ENCODE data around the gene EPHA4. TPM values are rescaled to one million over a fixed set of nuclear protein-coding genes. Genes with fewer than 3 reads are reported as not detected.

The EPHA4 gene
- total RNA-seq, 1 experiment from 2014 or later, result 3.4 TPM

DNA sequence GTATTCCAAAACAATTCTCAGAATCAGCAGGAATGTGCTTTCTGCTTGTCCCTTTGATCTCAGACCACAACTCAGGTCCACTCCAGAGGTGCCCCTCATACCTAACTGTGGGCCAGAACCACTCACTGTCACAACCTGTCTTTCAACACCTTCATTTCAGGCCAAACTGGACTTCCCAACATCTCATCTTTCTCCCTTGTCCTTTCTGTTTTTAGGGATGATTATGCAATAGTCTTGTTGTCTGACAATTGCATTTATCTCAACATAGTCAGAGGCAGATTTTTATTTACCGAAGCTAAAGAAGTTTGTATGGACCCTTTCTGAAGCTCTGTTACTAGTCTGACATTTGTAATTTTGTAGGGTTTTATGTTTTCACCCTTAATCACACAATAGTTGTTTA is 95.9 kb downstream of the EPHA4 start:
- POLR2A ChIA-PET, result no interaction called here
- CTCF ChIA-PET, result no interaction called here
- no peak for DNase-seq (ENCODE audit: low read depth, low spot score)

DNA sequence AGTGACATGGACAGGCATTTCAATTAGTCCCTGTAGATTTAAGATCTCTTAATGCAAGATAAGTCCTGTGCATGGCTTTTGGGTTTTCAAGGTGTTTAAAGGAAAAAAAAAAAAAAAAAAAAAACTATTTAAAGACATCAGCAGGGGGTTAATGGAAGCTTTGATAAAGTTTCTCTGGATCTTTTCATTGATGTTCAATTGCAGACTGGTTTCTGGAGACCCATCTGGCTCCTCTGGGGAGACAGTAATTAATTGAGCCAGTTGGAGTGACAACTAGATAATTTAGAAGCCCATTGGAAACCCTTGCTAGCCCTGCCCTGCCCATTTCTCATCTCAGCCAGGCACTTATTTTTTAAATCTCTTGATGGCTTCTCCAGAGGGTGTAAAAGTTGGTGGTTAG is 98.7 kb downstream of the EPHA4 start:
- Histone ChIP-seq H3K9me3 (ENCODE audit: control insufficient read depth, insufficient read depth, low read depth, low read length) (no peaks in the 10 kb centered on the region), H3K4me3 (ENCODE audit: low read depth in 2 of 2, low read length in 2 of 2) (no peak overlapping the region), H3K4me1 (ENCODE audit: control insufficient read depth, insufficient read depth, low read length) (no peaks in the 10 kb centered on the region), H3K27me3 (ENCODE audit: control insufficient read depth, insufficient read depth, low read length) (no peaks in the 10 kb centered on the region), H3K27ac (ENCODE audit: low read length) (no peak overlapping the region), H3K36me3 (ENCODE audit: control insufficient read depth, insufficient read depth, low read length) (no peaks in the 10 kb centered on the region)
- ChIA-PET POLR2A (no interaction called here), CTCF (no interaction called here)
- intact Hi-C loops (cut with micrococcal nuclease; ENCODE audit: unreplicated experiment) (no loop called here), in situ Hi-C loops (cut with HindIII; ENCODE audit: low pct_unique_long_range_greater_than_20kb, low sequenced_read_pairs) (no loop called here)
- ATAC-seq (no peak), DNase-seq (ENCODE audit: low read depth, low spot score) (no peak)
- no TSS peak for BruUV-seq (replicated peaks)
- TF ChIP-seq POLR2AphosphoS5 (IDR thresholded peaks at IDR 0.05; ENCODE audit: low read depth, low read length) (no peak), SIN3A (IDR thresholded peaks at IDR 0.05; ENCODE audit: borderline replicate concordance, insufficient read depth, low read depth, low read length) (no peak), TCF7L2 (IDR thresholded peaks at IDR 0.05; ENCODE audit: low read depth, low read length) (no peak)
- TF ChIP-seq, protein P1, sequence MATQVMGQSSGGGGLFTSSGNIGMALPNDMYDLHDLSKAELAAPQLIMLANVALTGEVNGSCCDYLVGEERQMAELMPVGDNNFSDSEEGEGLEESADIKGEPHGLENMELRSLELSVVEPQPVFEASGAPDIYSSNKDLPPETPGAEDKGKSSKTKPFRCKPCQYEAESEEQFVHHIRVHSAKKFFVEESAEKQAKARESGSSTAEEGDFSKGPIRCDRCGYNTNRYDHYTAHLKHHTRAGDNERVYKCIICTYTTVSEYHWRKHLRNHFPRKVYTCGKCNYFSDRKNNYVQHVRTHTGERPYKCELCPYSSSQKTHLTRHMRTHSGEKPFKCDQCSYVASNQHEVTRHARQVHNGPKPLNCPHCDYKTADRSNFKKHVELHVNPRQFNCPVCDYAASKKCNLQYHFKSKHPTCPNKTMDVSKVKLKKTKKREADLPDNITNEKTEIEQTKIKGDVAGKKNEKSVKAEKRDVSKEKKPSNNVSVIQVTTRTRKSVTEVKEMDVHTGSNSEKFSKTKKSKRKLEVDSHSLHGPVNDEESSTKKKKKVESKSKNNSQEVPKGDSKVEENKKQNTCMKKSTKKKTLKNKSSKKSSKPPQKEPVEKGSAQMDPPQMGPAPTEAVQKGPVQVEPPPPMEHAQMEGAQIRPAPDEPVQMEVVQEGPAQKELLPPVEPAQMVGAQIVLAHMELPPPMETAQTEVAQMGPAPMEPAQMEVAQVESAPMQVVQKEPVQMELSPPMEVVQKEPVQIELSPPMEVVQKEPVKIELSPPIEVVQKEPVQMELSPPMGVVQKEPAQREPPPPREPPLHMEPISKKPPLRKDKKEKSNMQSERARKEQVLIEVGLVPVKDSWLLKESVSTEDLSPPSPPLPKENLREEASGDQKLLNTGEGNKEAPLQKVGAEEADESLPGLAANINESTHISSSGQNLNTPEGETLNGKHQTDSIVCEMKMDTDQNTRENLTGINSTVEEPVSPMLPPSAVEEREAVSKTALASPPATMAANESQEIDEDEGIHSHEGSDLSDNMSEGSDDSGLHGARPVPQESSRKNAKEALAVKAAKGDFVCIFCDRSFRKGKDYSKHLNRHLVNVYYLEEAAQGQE (IDR thresholded peaks at IDR 0.05; ENCODE audit: insufficient read depth in 1 of 2, low read depth in 2 of 2, low read length in 1 of 2), result no peak
- TF ChIP-seq, protein P2, sequence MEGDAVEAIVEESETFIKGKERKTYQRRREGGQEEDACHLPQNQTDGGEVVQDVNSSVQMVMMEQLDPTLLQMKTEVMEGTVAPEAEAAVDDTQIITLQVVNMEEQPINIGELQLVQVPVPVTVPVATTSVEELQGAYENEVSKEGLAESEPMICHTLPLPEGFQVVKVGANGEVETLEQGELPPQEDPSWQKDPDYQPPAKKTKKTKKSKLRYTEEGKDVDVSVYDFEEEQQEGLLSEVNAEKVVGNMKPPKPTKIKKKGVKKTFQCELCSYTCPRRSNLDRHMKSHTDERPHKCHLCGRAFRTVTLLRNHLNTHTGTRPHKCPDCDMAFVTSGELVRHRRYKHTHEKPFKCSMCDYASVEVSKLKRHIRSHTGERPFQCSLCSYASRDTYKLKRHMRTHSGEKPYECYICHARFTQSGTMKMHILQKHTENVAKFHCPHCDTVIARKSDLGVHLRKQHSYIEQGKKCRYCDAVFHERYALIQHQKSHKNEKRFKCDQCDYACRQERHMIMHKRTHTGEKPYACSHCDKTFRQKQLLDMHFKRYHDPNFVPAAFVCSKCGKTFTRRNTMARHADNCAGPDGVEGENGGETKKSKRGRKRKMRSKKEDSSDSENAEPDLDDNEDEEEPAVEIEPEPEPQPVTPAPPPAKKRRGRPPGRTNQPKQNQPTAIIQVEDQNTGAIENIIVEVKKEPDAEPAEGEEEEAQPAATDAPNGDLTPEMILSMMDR (IDR thresholded peaks at IDR 0.05), result no peak

More for the DNA sequence above, 95.9 kb downstream of the EPHA4 start:
- no TSS peak for BruUV-seq (replicated peaks)
- intact Hi-C loops (cut with micrococcal nuclease; ENCODE audit: unreplicated experiment) (no loop called here), in situ Hi-C loops (cut with HindIII; ENCODE audit: low pct_unique_long_range_greater_than_20kb, low sequenced_read_pairs) (no loop called here)
- Histone ChIP-seq H3K27ac (ENCODE audit: low read length) (no peak overlapping the region), H3K36me3 (ENCODE audit: control insufficient read depth, insufficient read depth, low read length) (no peaks in the 10 kb centered on the region), H3K4me3 (ENCODE audit: low read depth in 2 of 2, low read length in 2 of 2) (no peak overlapping the region), H3K9me3 (ENCODE audit: control insufficient read depth, insufficient read depth, low read depth, low read length) (no peaks in the 10 kb centered on the region), H3K27me3 (ENCODE audit: control insufficient read depth, insufficient read depth, low read length) (no peaks in the 10 kb centered on the region), H3K4me1 (ENCODE audit: control insufficient read depth, insufficient read depth, low read length) (no peaks in the 10 kb centered on the region)
- ATAC-seq, result no peak
- TF ChIP-seq, protein P2 (IDR thresholded peaks at IDR 0.05), result no peak
- TF ChIP-seq, protein P1 (IDR thresholded peaks at IDR 0.05; ENCODE audit: insufficient read depth in 1 of 2, low read depth in 2 of 2, low read length in 1 of 2), result no peak
- TF ChIP-seq POLR2AphosphoS5 (IDR thresholded peaks at IDR 0.05; ENCODE audit: low read depth, low read length) (no peak), SIN3A (IDR thresholded peaks at IDR 0.05; ENCODE audit: borderline replicate concordance, insufficient read depth, low read depth, low read length) (no peak), TCF7L2 (IDR thresholded peaks at IDR 0.05; ENCODE audit: low read depth, low read length) (no peak)

Data from Panc1 (cell line).